ENCODE data around the gene SP3. TPM values are rescaled to one million over a fixed set of nuclear protein-coding genes. Genes with fewer than 3 reads are reported as not detected.

The SP3 gene
- total and polyA plus RNA-seq, 2 of the 8 experiments (the other 6 are each of a cell fraction or from before 2014, with no cell fraction given) = 31.0 to 92.1 TPM

- Histone ChIP-seq H3K79me2 (ENCODE audit: control insufficient read depth in 1 of 2, insufficient read depth in 2 of 2, low read length in 2 of 2) (peaks cover 30 to 55% of the 10 kb centered on the region in 2 experiments), H3K9ac (replicated peaks in 1 of 4; ENCODE audit: extremely low read depth in 1 of 4, low read depth in 3 of 4, low read length in 3 of 4) (peak overlapping the region; percentile 83 to 98 (median 86)), H2BK15ac (ENCODE audit: low read length) (no peak overlapping the region), H3K27me3 (replicated peaks in 1 of 4; ENCODE audit: control insufficient read depth in 3 of 4, extremely low read depth in 1 of 4, insufficient read depth in 3 of 4, low read length in 3 of 4) (no peaks in the 10 kb centered on the region), H3K23me2 (ENCODE audit: low read depth, low read length) (no peaks in the 10 kb centered on the region), H3K27ac (ENCODE audit: low read depth, low read length) (peak overlapping the region; percentile 93; the same call in 1 of the 2 replicates), H3K36me3 (ENCODE audit: control insufficient read depth in 2 of 4, insufficient read depth in 4 of 4, low read length in 3 of 4) (peaks cover 0 to 5% (median 2%) of the 10 kb centered on the region in 4 experiments; a peak in 3 of 8 replicates), H2BK120ac (replicated peaks; ENCODE audit: low read depth, low read length) (no peak overlapping the region), H3K9me3 (ENCODE audit: insufficient read depth in 2 of 2, low read depth in 1 of 2, low read length in 1 of 2) (no peaks in the 10 kb centered on the region), H2BK12ac (ENCODE audit: low read depth, low read length) (no peak overlapping the region), H3K14ac (ENCODE audit: insufficient read length) (peak overlapping the region; percentile 91), H3K56ac (replicated peaks; ENCODE audit: insufficient read length, low read depth, low read length) (peak overlapping the region; percentile 42), H2BK5ac (ENCODE audit: low read depth, low read length) (no peak overlapping the region), H4K91ac (replicated peaks; ENCODE audit: insufficient read length, low read length) (peak overlapping the region; percentile 17), H3K23ac (ENCODE audit: insufficient read length) (no peak overlapping the region), H3K4me3 (ENCODE audit: extremely low read depth in 1 of 4, insufficient read depth in 2 of 4, low read depth in 3 of 4, low read length in 4 of 4) (peak overlapping the region; percentile 66 to 99 (median 86)), H4K8ac (ENCODE audit: extremely low read depth, insufficient read depth, low read length) (peak overlapping the region; percentile 68), H2BK20ac (ENCODE audit: low read length) (no peak overlapping the region), H3K18ac (ENCODE audit: extremely low read depth, low read length) (no peak overlapping the region), H3K4me1 (replicated peaks in 1 of 4; ENCODE audit: control insufficient read depth in 3 of 4, insufficient read depth in 4 of 4, low read length in 3 of 4) (peaks cover 0 to 6% (median 1%) of the 10 kb centered on the region in 4 experiments; a peak in 1 of 7 replicates), H3K4ac (replicated peaks; ENCODE audit: insufficient read length, low read depth, low read length) (no peak overlapping the region), H2AK5ac (ENCODE audit: low read depth, low read length) (no peak overlapping the region), H2AFZ (ENCODE audit: low read length) (no peak overlapping the region), H4K5ac (ENCODE audit: insufficient read length, low read depth, low read length) (peak overlapping the region; percentile 85), H3K4me2 (ENCODE audit: insufficient read depth in 1 of 2, low read depth in 2 of 2, low read length in 2 of 2) (peak overlapping the region; percentile 49 to 67), H3K79me1 (ENCODE audit: low read depth, low read length) (no peaks in the 10 kb centered on the region; the same call in 1 of the 2 replicates), H4K20me1 (replicated peaks in 1 of 2; ENCODE audit: control insufficient read depth in 1 of 2, insufficient read depth in 2 of 2, low read length in 2 of 2) (peaks cover 2 to 4% of the 10 kb centered on the region in 2 experiments)
- CTCF ChIA-PET (ENCODE audit: partially characterized antibody) = no interaction called here
- DNase-seq (ENCODE audit: low read depth in 1 of 2, low spot score in 2 of 2) = no peak
- FAIRE-seq = no peak
- POLR2A ChIA-PET (ENCODE audit: partially characterized antibody) = interaction anchor here (0.6 to 0.7 kb wide), 2 partner anchors 22 to 50 kb away, joined by 3 read pairs; no protein-coding TSS in a partner anchor
- no peak for TF ChIP-seq CBX5 (IDR thresholded peaks at IDR 0.05; ENCODE audit: low read depth, low read length)
- peak; percentile 51 for TF ChIP-seq YY1 (IDR thresholded peaks at IDR 0.05; ENCODE audit: low read depth, low read length)
- 1% methylated on average over 35 of the region's 44 CpGs; no CpG with 5 or more reads in 1 of the 2 experiments for WGBS, 2 experiments (ENCODE audit: extremely low coverage in 1 of 2, insufficient coverage in 1 of 2, insufficient read length in 1 of 2, insufficient replicate concordance in 2 of 2, low coverage in 1 of 2, low lambda C conversion rate in 2 of 2, missing lambda C conversion rate in 1 of 2)
Measured at GRCh38 chr2:173963323-173963816, 1.8 kb downstream of the SP3 start.

Measured in H1 (cell line).